NCI-H1105 (cell line): ENCODE measurements around the gene SKP1.
"Not testable (repeated sequence)": the region's sequence is repeated elsewhere in the genome, so short reads cannot be mapped to it uniquely, and the experiment has no call there.

ENCODE experiments used
- DNase-seq: peaks from one replicate; lab custom pipeline; 2025; lab: John Stamatoyannopoulos, UW

The SKP1 gene

GRCh38 chr5:134176511-134177368 lies at the start of gene SKP1:
Gene SKP1, minus strand, starts transcription at chr5:134176950. Its CDS starts 2,928 bp downstream, at chr5:134174022.
- peak; percentile 46 for DNase-seq

DNA sequence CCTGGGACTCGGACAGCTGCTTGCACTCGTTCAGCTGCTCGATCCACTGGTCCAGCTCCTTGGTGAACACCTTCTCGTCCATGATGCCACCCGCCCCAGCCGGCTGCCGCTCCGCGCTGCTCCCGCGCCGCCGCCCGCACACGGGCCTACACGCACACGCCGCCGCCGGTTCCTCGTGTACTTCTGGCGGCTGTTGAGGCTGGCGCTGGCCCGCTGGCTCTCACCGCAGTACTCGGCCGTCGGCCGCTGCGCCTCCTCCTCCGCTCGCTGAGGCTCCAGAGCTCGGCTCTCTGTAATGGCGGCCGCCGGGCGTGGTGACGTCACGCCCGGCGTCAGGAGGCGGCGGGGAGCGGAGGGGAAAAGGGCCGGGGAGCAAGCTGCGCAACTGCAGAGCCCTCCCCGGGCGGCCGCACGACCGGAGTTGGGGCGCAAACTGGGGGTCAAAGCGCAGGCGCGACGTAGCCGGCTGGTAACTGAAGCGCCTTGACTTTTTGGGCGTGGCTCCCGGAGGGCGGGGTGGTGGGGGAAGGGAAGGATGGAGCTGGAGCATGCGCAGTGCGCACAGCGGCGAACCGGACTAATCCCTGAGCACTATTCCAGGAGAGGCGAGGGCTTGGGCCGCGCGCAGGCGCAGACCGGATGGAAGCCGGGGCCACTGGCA lies 49.2 kb upstream of the SKP1 start, which contains the start of gene PPP2CA:
Gene PPP2CA, minus strand, starts transcription at position 294 of the 661 bp plus-strand sequence. Its CDS starts 212 bp downstream, at position 82.
- peak; percentile 82 for DNase-seq

GRCh38 chr5:134224888-134225779 lies 48.4 kb upstream of the SKP1 start:
- peak; percentile 44 for DNase-seq

GRCh38 chr5:134223406-134224248 lies 46.9 kb upstream of the SKP1 start:
- no peak for DNase-seq

- DNase-seq, result not testable (repeated sequence)
Measured at GRCh38 chr5:134221690-134222089, 44.9 kb upstream of the SKP1 start.

DNA sequence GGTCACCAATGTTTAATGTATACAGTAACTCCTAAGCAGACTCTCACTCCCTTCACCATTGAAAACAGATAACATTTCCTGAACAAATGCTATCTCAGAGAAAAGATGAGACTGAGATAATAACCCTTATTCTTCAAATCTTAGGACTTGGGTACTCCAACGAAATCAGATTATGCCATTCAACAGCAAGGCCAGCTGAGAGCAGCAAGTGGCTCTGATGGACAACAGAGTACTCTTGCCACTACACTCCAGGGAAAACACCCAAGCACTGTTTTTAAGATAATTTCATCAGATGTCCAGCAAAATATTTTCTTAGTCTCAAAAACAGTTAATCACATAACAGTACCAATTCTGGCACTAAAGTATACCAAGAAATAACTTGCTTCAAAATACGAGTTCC lies 39.0 kb upstream of the SKP1 start:
- DNase-seq, result no peak

DNA sequence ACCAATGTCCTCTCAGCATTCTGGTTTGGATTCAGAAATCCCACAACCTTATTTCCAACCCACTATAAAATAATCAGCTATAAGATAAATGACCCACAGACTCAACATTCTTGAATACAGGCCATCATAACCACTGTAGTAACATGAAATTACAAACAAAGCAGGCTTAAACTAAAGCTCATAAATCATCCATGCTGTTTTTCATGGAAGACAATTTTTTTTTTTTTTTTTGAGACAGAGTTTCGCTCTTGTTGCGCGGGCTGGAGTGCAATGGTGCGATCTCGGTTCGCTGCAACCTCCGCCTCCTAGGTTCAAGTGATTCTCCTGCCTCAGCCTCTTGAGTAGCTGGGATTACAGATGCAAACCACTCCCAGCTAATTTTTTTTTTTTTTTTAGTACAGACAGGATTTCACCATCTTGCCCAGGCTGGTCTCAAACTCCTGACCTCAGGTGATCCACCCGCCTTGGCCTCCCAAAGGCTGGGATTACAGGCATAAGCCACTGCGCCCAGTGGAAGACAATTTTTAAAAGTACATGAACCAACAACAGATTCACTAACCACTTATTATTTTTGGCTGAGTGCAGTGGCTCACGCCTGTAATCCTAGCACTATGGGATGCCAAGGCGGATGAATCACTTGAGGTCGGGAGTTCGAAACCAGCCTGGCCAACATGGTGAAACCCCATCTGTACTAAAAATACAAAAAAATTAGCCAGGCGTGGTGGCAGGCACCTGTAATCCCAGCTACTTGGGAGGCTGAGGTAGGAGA lies 34.7 kb upstream of the SKP1 start:
- DNase-seq, result not testable (repeated sequence)

DNA sequence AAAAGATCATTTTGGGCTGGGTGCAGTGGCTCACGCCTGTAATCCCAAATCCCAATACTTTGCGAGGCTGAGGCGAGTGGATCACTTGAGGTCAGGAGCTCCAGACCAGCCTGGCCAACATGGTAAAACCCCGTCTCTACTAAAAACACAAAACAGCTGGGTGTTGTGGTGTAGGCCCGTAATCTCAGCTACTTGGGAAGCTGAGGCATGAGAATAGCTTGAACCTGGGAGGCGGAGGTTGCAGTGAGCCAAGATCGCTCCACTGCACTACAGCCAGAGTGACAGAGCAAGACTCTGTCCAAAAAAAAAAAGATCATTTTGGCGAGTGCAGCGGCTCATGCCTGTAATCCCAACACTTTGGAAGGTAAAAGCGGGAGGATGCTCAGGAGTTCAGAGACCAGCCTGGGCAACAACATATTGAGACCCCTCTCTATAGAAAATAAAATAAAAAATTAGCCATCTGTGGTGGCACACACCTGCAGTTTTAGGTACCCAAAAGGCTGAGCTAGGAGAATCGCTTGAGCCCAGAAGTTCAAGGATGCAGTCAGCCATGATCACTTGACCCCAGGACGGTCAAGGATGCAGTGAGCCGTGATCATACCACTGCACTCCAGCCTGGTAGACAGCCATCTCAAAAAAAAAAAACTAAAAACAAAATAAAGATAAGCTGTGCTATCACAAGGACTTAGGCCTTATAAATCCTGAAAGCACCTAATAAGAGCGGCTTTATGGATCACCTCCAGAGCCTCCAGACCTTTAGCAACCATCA lies 32.9 kb upstream of the SKP1 start:
- DNase-seq, result no peak

DNA sequence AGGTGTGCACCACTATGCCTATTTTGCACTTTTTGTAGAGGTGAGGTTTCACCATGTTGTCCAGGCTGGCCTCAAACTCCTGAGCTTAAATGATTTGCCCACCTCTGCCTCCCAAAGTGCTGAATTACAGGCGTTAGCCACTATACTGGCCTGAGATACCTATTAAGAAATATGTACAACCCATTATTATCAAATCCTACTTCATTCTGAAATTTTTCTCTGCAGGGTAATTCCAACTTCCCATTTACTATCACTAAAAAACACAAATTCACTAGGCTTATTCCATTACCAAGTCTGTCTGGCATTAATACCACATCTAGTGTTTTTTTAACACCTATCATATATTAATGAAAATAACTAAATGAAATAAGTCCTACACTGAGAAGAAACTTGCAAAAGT lies 30.9 kb upstream of the SKP1 start:
- no peak for DNase-seq

DNA sequence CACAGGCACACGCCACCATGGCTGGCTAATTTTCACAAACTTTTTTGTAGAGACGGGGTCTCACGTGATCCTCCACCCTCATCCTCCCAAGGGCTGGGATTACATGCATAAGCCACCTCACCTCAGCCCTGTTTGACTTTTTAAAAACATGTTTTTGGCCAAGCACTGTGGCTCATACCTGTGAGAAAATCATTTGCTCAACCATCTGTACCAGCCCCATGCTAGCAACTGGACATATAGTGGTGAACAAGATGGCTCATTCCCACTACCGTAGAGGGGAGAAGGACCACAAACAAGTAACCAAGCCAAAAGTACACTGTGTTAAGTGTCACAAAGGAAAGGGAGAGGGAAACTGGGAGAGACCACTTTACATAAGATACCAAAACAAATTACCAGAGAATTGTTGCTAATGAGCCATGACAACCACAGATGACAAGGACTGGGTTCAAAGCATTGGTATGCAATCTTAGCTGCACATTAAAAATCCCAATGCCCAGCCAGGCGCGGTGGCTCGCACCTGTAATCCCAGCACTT lies 29.9 kb upstream of the SKP1 start:
- no peak for DNase-seq

- DNase-seq, result no peak
Measured at GRCh38 chr5:134204575-134204974, 27.8 kb upstream of the SKP1 start.

DNA sequence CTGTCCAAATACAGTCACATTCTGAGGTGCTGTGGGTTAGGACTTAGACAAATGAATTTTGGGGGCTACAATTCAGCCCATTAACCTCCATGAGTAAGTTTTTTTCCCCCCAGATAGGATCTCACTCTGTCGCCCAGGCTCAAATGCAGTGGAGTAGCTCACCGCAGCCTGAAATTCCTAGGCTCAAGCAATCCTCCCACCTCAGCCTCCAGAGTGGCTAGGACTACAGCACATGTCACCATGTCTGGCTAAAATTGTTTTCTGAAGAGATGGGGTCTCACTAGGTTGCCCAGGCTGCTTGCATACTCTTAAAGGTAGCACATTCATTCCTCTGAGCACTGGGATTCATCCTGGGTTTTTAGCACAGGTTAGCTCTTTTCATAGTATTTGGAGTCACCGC lies 26.9 kb upstream of the SKP1 start:
- DNase-seq, result no peak

- no peak for DNase-seq
Measured at GRCh38 chr5:134195666-134196065, 18.9 kb upstream of the SKP1 start.

DNA sequence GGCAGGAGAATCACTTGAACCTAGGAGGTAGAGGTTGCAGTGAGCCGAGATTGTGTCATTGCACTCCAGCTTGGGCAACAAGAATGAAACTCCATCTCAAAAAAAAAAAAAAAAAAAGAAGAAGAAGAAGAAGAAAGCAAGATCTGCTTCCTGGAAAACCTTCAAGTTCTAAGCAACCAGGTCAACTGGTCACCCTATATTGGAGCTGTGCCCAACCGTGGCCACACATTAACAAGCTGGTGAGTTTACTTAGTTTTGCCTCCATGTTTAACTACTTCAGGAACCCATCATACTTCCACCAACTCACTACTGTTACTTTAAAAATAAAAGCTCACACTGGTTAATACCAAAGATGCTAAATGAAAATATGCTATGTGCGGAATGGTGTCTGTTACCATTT lies 12.3 kb upstream of the SKP1 start:
- no peak for DNase-seq

- DNase-seq, result no peak
Measured at GRCh38 chr5:134188092-134188491, 11.3 kb upstream of the SKP1 start.

GRCh38 chr5:134184155-134185135 lies 7.7 kb upstream of the SKP1 start:
- DNase-seq, result peak; percentile 2

- DNase-seq, result no peak
Measured at GRCh38 chr5:134183481-134183880, 6.7 kb upstream of the SKP1 start.

- DNase-seq, result no peak
Measured at GRCh38 chr5:134178096-134178419, 1.3 kb upstream of the SKP1 start.
